Sigmoid colon (tissue), 4 donors: ENCODE measurements around the gene TPST1.

Experiments
- CTCF ChIP-seq, 4 experiments: fragments of 450-650 bp in 3 of 4; fragments of 200-600 bp in 1 of 4; IDR thresholded peaks; one replicate each; pipeline ENCODE4 v1.5.1; 2016 to 2019; ENCODE audit warnings: antibody characterized with exemption in 4 of 4, mild to moderate bottlenecking in 3 of 4, moderate library complexity in 2 of 4
- EP300 ChIP-seq, 4 donors: sonication (generic); formaldehyde crosslinking; IDR thresholded peaks; one replicate each; pipeline ENCODE4 v1.6.1; 2017; ENCODE audit warnings: antibody characterized with exemption in 4 of 4
- POLR2A ChIP-seq, 2 donors: fragments of 450-650 bp; IDR thresholded peaks; one replicate each; pipeline ENCODE4 v1.6.1; 2016; ENCODE audit warnings: antibody characterized with exemption in 2 of 2, mild to moderate bottlenecking in 2 of 2, moderate library complexity in 2 of 2

GRCh38 chr7:66170309-66171231 lies 34.6 kb upstream of the TPST1 start:
- TF ChIP-seq CTCF (IDR thresholded peaks at IDR 0.05) (no peak), EP300 (IDR thresholded peaks at IDR 0.05) (no peak), POLR2A (IDR thresholded peaks at IDR 0.05) (no peak)
